ENCODE results near the gene RXYLT1.

The RXYLT1 gene

GRCh38 chr12:63795032-63795687 is 15.5 kb downstream of the RXYLT1 start:
- no peak for DNase-seq (ENCODE audit: low read depth, low spot score)
- no peak overlapping the region for H3K4me3 ChIP-seq (ENCODE audit: low read length)

GRCh38 chr12:63795944-63796343 is 16.2 kb downstream of the RXYLT1 start:
- no peak for DNase-seq (ENCODE audit: low read depth, low spot score)
- H3K4me3 ChIP-seq (ENCODE audit: low read length), result no peak overlapping the region

- no peak overlapping the region for H3K4me3 ChIP-seq (ENCODE audit: low read length)
- DNase-seq (ENCODE audit: low read depth, low spot score), result peak; percentile 12
Measured at GRCh38 chr12:63802012-63802608, 22.4 kb downstream of the RXYLT1 start.

GRCh38 chr12:63804746-63805145 is 25.0 kb downstream of the RXYLT1 start:
- no peak overlapping the region for H3K4me3 ChIP-seq (ENCODE audit: low read length)
- DNase-seq (ENCODE audit: low read depth, low spot score), result no peak

- no peak overlapping the region for H3K4me3 ChIP-seq (ENCODE audit: low read length)
- no peak for DNase-seq (ENCODE audit: low read depth, low spot score)
Measured at GRCh38 chr12:63805704-63806672, 26.3 kb downstream of the RXYLT1 start.

GRCh38 chr12:63808631-63809030 is 28.9 kb downstream of the RXYLT1 start:
- H3K4me3 ChIP-seq (ENCODE audit: low read length), result no peak overlapping the region
- no peak for DNase-seq (ENCODE audit: low read depth, low spot score)

DNA sequence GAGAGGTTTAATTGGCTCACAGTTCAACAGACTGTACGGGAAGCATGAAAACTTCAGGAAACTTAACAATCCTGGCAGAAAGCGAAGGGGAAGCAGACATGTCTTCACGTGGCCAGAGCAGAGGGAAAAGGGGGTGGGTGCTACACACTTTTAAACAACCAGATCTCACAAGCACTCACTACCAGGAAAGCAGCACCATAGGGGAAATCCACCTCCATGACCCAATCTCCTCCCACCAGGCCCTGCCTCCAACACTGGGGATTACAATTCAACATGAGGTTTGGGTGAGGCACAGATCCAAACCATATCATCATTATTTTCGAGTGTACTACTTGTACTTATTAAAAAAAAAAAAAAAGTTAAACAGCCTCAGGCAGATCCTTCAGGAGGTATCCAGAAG is 29.9 kb downstream of the RXYLT1 start:
- no peak overlapping the region for H3K4me3 ChIP-seq (ENCODE audit: low read length)
- DNase-seq (ENCODE audit: low read depth, low spot score), result no peak

DNA sequence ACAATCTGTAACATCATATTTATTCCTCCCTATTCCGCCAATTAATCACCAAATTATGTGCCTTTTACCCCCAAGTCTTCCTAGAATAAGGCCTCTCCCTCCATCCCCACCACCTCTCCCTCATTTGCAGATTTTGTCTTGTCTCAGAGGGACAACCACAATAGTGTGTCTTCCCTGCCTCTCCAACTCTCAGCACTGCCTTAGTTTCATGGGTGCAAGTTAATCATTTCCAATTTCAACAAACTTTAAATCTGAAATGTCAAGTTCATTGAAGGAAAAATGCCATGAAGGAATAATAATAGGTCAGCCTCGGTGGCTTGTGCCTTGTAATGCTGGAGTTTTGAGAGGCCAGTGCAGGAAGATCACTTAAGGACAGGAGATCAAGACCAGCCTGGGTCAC is 31.6 kb downstream of the RXYLT1 start:
- no peak for DNase-seq (ENCODE audit: low read depth, low spot score)
- H3K4me3 ChIP-seq (ENCODE audit: low read length), result no peak overlapping the region

DNA sequence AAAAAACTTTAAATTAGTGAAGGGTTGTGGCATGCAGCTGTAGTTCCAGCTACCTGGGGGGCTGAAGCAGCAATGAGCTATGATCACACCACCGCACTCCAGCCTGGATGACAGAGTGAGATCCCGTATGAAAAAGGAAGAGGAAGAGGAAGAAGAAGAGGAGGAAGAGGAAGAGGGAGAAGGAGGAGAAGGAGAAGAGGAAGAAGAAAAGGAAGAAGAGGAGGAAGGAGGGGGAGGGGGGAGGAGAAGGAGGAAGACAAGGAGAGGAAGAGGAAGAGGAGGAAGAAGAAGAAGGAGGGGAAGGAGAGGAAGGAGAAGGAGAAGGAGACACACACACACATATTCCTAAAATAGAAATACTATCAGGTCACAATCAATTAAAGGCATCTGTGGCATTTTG is 32.0 kb downstream of the RXYLT1 start:
- H3K4me3 ChIP-seq (ENCODE audit: low read length), result no peak overlapping the region
- no peak for DNase-seq (ENCODE audit: low read depth, low spot score)

DNA sequence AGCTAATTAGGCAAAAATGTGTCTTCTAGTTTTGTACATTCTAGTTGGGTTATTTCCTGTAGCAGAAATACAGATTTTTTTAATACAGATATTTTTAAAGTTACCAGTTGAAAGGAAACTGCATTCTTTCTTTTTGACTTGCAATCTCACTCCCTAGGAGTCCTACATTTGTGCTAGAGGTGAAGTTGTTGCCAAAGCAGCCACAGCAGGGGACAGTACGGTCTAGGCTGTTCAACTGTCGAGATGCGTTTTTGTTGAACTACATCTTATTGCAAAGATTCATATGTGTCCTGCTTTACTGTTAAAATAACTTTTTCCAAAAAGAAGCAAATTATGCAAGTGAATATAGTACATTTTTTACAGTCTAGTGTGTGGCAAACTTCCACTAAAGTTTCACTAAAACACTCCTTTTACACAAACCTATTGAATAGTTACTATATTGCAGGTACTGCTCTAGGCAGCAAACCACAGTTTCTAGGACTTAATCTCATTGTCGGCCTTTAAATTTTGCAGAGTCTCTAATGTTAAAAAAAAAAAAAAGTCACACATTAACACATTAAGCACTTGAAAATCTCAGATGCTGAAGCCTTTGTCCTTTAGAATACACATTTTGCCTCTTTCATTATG is 34.5 kb downstream of the RXYLT1 start:
- H3K4me3 ChIP-seq (ENCODE audit: low read length), result no peak overlapping the region
- DNase-seq (ENCODE audit: low read depth, low spot score), result no peak

DNA sequence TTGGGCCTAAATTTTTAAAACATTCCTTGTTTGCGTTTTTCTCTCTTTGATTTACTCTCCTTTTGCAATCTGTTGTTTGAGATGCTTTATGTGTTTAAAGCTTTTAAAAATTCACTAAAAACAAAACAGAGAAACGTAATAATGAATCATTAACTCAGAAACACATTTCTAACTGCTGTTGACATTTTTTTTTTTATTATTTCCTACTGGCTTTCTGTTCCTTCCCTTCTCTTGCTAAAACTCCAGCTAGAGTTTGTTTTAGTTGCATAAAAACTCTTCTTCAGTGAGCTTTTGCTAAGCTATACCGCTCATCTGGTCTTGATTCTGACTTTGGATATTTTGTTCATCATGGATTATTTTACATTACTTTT is 35.8 kb downstream of the RXYLT1 start:
- H3K4me3 ChIP-seq (ENCODE audit: low read length), result no peak overlapping the region
- DNase-seq (ENCODE audit: low read depth, low spot score), result no peak

- no peak for DNase-seq (ENCODE audit: low read depth, low spot score)
- H3K4me3 ChIP-seq (ENCODE audit: low read length), result no peak overlapping the region
Measured at GRCh38 chr12:63816031-63816430, 36.3 kb downstream of the RXYLT1 start.

DNA sequence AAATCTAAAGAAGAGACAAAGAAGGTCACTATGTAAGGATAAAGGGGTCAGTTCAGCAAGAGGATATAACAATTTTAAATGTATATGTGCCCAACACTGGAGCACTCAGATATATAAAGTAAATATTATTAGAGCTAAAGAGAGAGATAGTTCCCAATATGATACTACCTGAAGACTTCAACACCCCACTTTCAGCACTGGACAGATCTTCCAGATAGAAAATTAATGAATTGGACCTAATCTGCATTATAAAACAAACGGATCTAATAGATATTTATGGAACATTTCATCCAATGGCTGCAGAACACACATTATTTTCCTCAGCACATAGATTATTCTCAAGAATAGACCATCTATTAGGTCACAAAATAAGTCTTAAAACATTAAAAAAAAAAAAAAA is 40.7 kb downstream of the RXYLT1 start:
- H3K4me3 ChIP-seq (ENCODE audit: low read length), result no peak overlapping the region
- no peak for DNase-seq (ENCODE audit: low read depth, low spot score)

DNA sequence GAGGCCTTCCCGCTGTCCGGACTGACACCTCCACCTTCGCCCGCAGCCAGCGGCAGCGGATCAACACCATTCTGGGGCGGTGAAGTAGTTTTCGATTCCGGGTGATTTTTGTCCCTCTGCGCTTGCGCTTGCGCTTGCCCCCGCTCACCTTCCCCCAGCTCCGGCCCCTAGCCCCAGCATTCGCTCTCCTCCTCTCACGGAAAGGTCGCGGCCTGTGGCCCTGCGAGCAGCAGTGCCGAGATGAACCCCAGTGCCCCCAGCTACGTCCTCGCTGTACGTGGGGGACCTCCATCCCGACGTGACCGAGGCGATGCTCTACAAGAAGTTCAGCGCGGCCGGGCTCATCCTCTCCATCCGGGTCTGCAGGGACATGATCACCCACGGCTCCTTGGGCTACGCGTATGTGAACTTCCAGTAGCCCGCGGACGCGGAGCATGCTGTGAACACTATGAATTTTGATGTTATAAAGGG is 42.1 kb downstream of the RXYLT1 start:
- no peak overlapping the region for H3K4me3 ChIP-seq (ENCODE audit: low read length)
- DNase-seq (ENCODE audit: low read depth, low spot score), result no peak

GRCh38 chr12:63822352-63822751 is 42.6 kb downstream of the RXYLT1 start:
- H3K4me3 ChIP-seq (ENCODE audit: low read length), result no peak overlapping the region
- DNase-seq (ENCODE audit: low read depth, low spot score), result no peak

DNA sequence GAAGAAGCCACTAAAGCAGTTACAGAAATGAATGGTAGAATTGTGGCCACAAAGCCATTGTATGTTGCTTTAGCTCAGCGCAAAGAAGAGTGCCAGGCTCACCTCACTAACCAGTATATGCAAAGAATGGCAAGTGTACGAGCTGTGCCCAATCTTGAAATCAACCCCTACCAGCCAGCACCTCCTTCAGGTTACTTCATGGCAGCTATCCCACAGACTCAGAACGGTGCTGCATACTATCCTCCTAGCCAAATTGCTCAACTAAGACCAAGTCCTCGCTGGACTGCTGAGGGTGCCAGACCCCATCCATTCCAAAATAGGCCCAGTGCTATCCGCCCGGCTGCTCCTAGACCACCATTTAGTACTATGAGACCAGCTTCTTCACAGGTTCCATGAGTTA is 43.3 kb downstream of the RXYLT1 start:
- H3K4me3 ChIP-seq (ENCODE audit: low read length), result no peak overlapping the region
- no peak for DNase-seq (ENCODE audit: low read depth, low spot score)

DNA sequence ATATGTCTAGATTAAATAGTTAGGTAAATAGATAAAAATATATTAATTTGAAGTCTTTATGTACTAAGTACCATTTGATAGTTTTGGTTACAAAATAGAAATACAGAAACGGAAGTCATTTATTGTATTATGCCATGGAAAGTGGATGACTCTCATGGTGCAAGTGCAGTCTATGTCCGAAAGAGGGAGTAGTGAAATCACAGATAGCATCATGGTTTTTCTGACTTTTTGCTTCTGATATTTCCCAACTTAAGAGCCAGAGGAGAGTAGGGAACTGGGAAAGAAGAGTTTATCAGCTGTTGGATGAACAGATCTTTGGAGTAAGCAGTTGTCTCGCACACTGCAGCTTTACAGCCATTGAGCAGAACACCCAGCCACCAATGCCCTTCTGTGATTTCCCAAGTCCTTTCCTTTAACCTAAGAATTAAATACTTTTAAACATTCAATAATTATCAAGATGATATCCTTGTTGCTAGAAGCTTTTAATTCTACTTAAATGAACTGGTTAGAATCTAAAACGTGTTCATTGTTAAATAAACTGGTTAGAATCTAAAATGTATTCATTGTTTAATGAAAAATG is 46.4 kb downstream of the RXYLT1 start:
- peak; percentile 33 for DNase-seq (ENCODE audit: low read depth, low spot score)
- H3K4me3 ChIP-seq (ENCODE audit: low read length), result no peak overlapping the region

DNA sequence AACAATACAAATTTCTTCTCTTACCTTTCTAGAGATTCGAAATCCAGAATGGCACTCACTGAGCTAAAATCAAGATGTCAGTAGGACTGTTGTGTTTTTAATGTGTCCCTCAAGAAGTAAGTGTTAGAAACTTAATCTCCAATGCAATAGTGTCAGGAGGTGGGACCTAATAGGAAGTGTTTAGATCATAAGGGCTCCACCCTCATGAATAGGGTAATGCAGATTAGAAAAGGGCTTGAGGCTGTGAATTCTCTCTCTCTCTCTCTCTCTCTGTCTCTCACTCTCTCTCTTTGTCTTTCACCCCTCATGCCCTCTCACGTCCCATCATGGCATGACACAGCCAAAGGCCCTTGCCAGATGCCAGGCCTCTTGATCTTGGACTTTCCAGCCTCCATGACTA is 49.2 kb downstream of the RXYLT1 start:
- DNase-seq (ENCODE audit: low read depth, low spot score), result no peak
- H3K4me3 ChIP-seq (ENCODE audit: low read length), result no peak overlapping the region

DNA sequence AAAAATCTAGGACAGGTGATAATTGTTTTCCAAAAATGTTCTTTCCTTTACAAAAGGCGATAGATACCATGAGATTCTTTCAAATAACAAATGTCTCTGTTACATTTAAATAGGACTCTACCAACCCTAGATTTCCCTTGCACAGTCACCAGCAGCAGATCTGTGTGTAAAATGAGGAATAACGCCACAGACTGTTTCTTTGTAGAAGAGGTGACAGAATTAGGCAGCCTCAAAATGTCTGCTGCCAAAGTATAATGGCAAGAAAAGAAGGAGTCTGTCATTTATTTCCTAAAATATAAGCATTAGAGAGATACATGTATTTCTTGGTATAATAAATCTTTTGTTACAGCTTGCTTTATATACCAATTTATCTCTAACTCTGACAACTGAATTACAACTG is 56.3 kb downstream of the RXYLT1 start:
- no peak for DNase-seq (ENCODE audit: low read depth, low spot score)
- no peak overlapping the region for H3K4me3 ChIP-seq (ENCODE audit: low read length)

Measured in Jurkat, Clone E6-1 (cell line).